ENCODE measurements around the gene ETV3. TPM values are rescaled to one million over a fixed set of nuclear protein-coding genes. Genes with fewer than 3 reads are reported as not detected.

Gene ETV3
- total RNA-seq, 1 experiment from 2014 or later = 26.2 TPM

DNA sequence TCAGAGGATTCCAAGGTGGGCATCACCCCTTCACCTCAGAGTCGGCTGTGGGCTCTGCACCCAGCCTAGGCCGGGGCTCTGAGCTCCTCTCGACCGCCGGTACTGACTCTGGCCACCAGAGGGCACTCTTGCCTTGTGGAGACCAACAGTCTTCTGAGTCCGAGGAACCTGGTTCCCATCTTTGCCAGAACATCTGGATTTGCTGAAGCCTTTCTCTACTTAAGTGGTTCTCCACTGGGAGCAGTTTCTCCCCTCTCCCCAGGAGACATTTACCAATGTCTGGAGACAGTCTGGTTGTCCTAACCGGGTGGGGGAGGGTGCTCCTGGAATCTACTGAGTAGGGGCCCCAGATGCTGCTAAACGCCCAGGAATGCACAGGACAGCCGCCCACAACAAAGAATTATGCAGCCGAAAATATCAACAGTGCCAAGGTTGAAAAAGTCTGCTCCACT, 48.0 kb downstream of the ETV3 start:
- BruUV-seq (replicated peaks) = no TSS peak
- no peaks in the 10 kb centered on the region for H3K79me2 ChIP-seq (ENCODE audit: low read depth)
- H2AFZ ChIP-seq = no peak overlapping the region
- H3F3A ChIP-seq (ENCODE audit: insufficient read depth, low read depth) = no peaks in the 10 kb centered on the region; the same call in 1 of the 2 replicates
- no peaks in the 10 kb centered on the region for H3K27me3 ChIP-seq (ENCODE audit: insufficient read depth, low read depth)
- no peak overlapping the region for H3K27ac ChIP-seq
- H3K4me1 ChIP-seq (replicated peaks; ENCODE audit: insufficient read depth) = peaks cover 21% of the 10 kb centered on the region
- no peaks in the 10 kb centered on the region for H3K36me3 ChIP-seq (ENCODE audit: low read depth)
- no peak overlapping the region for H3K4me2 ChIP-seq
- no peaks in the 10 kb centered on the region for H3K9me2 ChIP-seq (ENCODE audit: insufficient read depth)
- TF ChIP-seq, protein P1, sequence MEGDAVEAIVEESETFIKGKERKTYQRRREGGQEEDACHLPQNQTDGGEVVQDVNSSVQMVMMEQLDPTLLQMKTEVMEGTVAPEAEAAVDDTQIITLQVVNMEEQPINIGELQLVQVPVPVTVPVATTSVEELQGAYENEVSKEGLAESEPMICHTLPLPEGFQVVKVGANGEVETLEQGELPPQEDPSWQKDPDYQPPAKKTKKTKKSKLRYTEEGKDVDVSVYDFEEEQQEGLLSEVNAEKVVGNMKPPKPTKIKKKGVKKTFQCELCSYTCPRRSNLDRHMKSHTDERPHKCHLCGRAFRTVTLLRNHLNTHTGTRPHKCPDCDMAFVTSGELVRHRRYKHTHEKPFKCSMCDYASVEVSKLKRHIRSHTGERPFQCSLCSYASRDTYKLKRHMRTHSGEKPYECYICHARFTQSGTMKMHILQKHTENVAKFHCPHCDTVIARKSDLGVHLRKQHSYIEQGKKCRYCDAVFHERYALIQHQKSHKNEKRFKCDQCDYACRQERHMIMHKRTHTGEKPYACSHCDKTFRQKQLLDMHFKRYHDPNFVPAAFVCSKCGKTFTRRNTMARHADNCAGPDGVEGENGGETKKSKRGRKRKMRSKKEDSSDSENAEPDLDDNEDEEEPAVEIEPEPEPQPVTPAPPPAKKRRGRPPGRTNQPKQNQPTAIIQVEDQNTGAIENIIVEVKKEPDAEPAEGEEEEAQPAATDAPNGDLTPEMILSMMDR (conservative IDR thresholded peaks at IDR 0.05) = peak; percentile 95
- TF ChIP-seq EZH2 (IDR thresholded peaks at IDR 0.05; ENCODE audit: low read depth) = no peak
- ChIA-PET POLR2A (ENCODE audit: unreplicated experiment) (no interaction called here), CTCF (interaction anchor here (0.6 to 1.6 kb wide), 7 partner anchors 16 to 200 kb away, joined by 3 to 60 read pairs (median 3); no protein-coding TSS in a partner anchor)
- peak; percentile 62 to 76 for DNase-seq
- intact Hi-C loops (cut with micrococcal nuclease; ENCODE audit: unreplicated experiment) = loop anchor here (1.0 to 5.0 kb wide), 4 partner anchors 46 to 588 kb away; partner anchors contain the start of gene MEF2D
- H3K4me3 ChIP-seq = no peak overlapping the region
- H3K9me3 ChIP-seq (ENCODE audit: insufficient read depth, low read depth) = no peaks in the 10 kb centered on the region
- no peaks in the 10 kb centered on the region for H4K20me1 ChIP-seq (ENCODE audit: insufficient read depth)

DNA sequence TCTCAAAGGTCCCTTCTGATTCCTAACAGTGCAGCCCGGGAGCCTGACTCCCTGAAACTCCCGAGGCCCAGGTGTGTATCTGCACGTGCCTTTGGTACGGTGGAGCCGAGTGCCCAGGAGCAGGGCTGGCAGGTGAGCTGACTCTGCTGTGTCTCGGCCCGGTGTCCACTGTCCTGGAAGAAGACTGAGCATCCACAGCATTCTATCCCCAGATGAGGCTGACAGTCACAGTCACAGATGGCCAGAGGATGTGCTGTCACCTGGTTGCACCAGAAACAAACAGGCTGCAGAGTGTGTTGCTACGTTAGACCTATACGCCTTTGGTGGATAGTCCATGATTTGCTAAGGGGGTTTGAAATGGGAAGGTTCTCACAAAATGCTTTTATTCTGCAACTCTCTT, 48.4 kb downstream of the ETV3 start:
- H2AFZ ChIP-seq = no peak overlapping the region
- H3K36me3 ChIP-seq (ENCODE audit: low read depth) = no peaks in the 10 kb centered on the region
- H3K27ac ChIP-seq = no peak overlapping the region
- DNase-seq = no peak
- H3K27me3 ChIP-seq (ENCODE audit: insufficient read depth, low read depth) = no peaks in the 10 kb centered on the region
- ChIA-PET CTCF (interaction anchor here (0.7 to 1.6 kb wide), 6 partner anchors 15 to 200 kb away, joined by 3 to 60 read pairs (median 4); no protein-coding TSS in a partner anchor), POLR2A (ENCODE audit: unreplicated experiment) (no interaction called here)
- no peaks in the 10 kb centered on the region for H4K20me1 ChIP-seq (ENCODE audit: insufficient read depth)
- no TSS peak for BruUV-seq (replicated peaks)
- no peak overlapping the region for H3K4me3 ChIP-seq
- no peak overlapping the region for H3K4me2 ChIP-seq
- H3K79me2 ChIP-seq (ENCODE audit: low read depth) = no peaks in the 10 kb centered on the region
- TF ChIP-seq, protein P1 (conservative IDR thresholded peaks at IDR 0.05) = no peak
- no peak for TF ChIP-seq EZH2 (IDR thresholded peaks at IDR 0.05; ENCODE audit: low read depth)
- intact Hi-C loops (cut with micrococcal nuclease; ENCODE audit: unreplicated experiment) = loop anchor here (1.0 to 5.0 kb wide), 4 partner anchors 47 to 587 kb away; partner anchors contain the start of gene MEF2D
- H3K9me3 ChIP-seq (ENCODE audit: insufficient read depth, low read depth) = no peaks in the 10 kb centered on the region
- no peaks in the 10 kb centered on the region for H3K9me2 ChIP-seq (ENCODE audit: insufficient read depth)
- no peaks in the 10 kb centered on the region; the same call in 1 of the 2 replicates for H3F3A ChIP-seq (ENCODE audit: insufficient read depth, low read depth)
- peaks cover 21% of the 10 kb centered on the region for H3K4me1 ChIP-seq (replicated peaks; ENCODE audit: insufficient read depth)

DNA sequence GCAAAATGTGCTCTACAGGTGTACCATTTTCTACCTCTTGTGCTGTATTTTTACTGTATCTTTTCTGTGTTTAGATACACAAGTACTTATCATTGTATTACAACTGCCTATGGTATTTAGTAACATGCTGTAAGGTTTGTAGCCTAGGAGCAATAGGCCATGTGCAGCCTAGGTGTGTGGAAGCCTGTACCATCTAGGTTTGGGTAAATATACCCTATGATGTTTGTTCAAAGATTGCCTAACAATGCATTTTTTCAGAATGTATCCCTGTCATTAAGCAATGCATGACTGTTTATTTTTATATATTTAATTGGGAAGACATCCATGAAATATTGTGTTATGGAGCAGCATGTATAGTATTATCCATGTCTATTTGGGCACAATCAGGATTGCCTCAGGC, 49.6 kb downstream of the ETV3 start:
- ChIA-PET POLR2A (ENCODE audit: unreplicated experiment) (no interaction called here), CTCF (interaction anchor here (1.4 kb wide), 1 partner anchor 67 kb away, joined by 3 read pairs; no protein-coding TSS in a partner anchor)
- BruUV-seq (replicated peaks) = no TSS peak
- H3K27ac ChIP-seq = no peak overlapping the region
- intact Hi-C loops (cut with micrococcal nuclease; ENCODE audit: unreplicated experiment) = no loop called here
- TF ChIP-seq, protein P1 (conservative IDR thresholded peaks at IDR 0.05) = no peak
- TF ChIP-seq EZH2 (IDR thresholded peaks at IDR 0.05; ENCODE audit: low read depth) = no peak
- no peaks in the 10 kb centered on the region for H4K20me1 ChIP-seq (ENCODE audit: insufficient read depth)
- H2AFZ ChIP-seq = no peak overlapping the region
- no peaks in the 10 kb centered on the region for H3K9me3 ChIP-seq (ENCODE audit: insufficient read depth, low read depth)
- H3K9me2 ChIP-seq (ENCODE audit: insufficient read depth) = no peaks in the 10 kb centered on the region
- H3K27me3 ChIP-seq (ENCODE audit: insufficient read depth, low read depth) = no peaks in the 10 kb centered on the region
- no peaks in the 10 kb centered on the region for H3K79me2 ChIP-seq (ENCODE audit: low read depth)
- 0 out of 2 replicates have a peak overlapping the region, but pooled peaks have one; percentile 27 for H3K4me2 ChIP-seq
- no peaks in the 10 kb centered on the region for H3K36me3 ChIP-seq (ENCODE audit: low read depth)
- peak in 1 of 2 experiments; percentile 77 for DNase-seq
- no peaks in the 10 kb centered on the region; the same call in 1 of the 2 replicates for H3F3A ChIP-seq (ENCODE audit: insufficient read depth, low read depth)
- no peak overlapping the region for H3K4me3 ChIP-seq
- peaks cover 21% of the 10 kb centered on the region for H3K4me1 ChIP-seq (replicated peaks; ENCODE audit: insufficient read depth)
